Bronchus fibroblast of lung (primary cell): ENCODE data around the gene ANKRD34C. TPM values are rescaled to one million over a fixed set of nuclear protein-coding genes. Genes with fewer than 3 reads are reported as not detected.

Experiments
- total RNA-seq: library from RNA; depleted of rRNA; stranded (reverse); fragments of >200 nt; gene quantifications from 2 replicates; pipeline ENCODE4 v1.2.3, GENCODE V29; 2015

ANKRD34C gene
- total RNA-seq: not detected in 2 replicates

DNA sequence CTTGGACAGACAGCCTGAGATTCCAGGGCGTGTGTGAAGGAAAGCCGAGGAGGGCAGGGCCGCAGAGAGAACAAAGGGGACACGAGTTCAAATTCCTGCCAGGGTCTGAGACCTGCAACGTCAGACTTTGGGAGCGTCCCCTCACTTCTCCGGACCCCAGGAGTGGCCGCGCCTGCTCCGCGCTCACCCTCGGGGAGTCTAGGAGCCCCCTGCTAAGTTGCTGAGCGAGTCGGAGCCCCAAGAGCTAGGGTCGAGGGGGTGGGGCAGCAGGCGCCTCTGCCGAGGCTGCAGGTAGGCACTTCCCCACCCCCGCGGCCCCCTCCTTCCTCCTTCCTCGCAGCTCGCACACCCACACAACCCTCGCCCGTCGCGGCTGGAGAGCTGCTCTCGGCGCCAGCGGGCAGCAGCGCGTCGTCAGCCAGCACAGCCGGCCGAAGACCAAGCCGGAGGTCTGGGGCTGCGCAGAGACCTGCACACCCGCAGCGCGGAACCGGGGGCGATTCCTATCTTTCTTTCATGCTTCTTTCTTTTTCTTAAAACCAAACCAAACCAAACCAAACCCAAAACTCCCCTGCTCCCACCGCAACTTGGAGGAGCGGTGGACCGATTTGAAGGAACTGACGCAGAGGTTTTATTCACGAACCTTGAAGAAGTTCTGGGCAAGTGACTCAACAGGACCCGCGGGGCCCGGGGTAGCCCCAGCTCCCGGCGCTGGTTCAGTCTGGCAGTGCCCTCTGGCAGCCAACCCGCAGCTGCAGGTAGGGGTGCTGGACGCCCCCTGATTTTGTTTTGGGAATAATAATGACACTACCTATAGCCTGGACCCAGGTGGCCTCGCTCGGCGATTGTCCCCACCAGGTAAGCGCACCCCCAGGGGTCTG is at the start of gene ANKRD34C:
Gene ANKRD34C (plus strand): TSS at position 352 of the 881 bp plus-strand sequence. CDS start 10,563 bp downstream, outside the sequence.

DNA sequence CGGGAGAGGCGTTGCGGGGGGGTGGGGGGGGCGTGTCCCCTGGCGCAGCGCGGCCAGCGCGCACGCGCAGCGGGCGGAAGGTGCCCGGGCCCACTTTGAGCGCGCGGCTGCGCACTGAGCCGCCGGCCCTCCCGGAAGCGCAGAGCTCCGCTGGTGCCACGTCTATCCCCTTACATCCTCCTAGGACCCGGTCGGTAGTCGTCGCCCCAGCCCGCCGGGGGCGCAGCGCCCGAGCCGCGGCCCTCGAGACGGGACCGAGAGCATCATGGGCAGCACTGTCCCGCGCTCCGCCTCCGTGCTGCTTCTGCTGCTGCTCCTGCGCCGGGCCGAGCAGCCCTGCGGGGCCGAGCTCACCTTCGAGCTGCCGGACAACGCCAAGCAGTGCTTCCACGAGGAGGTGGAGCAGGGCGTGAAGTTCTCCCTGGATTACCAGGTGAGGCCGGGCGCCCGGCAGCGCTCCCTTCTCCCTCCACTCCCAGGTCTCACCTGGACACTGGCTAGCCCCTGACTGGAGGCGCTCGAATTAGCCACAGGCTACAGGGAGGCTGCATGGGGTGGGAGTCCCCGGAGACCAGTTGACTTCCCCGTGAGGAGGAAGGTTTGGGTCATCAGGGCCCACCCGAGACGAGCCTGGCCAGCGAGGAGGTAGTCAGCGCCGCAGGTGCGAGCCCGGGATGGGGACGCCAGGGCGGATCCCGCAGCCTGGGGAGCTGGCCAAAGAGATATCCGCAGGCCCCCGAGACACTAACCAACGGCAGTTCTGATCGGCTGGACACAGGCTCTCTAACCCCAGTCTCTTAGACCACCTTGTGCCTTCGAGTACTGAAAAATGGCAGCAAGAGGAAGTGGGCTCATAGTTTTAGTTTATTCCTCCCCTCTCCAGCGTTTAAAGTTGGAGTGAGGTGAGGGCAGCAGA is 28.7 kb downstream of the ANKRD34C start, which contains the start of gene TMED3:
Gene TMED3 (plus strand): TSS at position 128 of the 916 bp plus-strand sequence. CDS start 138 bp downstream, at position 266.

Other genes starting within 250 kb of the ANKRD34C start
- under 0.01 and 0.50 TPM in 2 replicates for gene RASGRF1, start 191.9 kb upstream of the ANKRD34C start, total RNA-seq
- gene TMED3, start 28.4 kb downstream of the ANKRD34C start, total RNA-seq: 126 and 128 TPM in 2 replicates
- 0.74 and 1.0 TPM in 2 replicates for gene MINAR1, start 149.6 kb downstream of the ANKRD34C start, total RNA-seq